Stimulated activated CD8-positive, alpha-beta memory T cell treated with anti-CD3 and anti-CD28 coated beads, Interleukin-4, amount 100 ng/mL, for 24 hours (primary cell): ENCODE measurements around the gene NRSN1.
"Not testable (repeated sequence)": the region's sequence is repeated elsewhere in the genome, so short reads cannot be mapped to it uniquely, and the experiment has no call there.

Experiments
- DNase-seq: peaks from one replicate; pipeline ENCODE4 v3.0.0-alpha.2; 2020; ENCODE audit warnings: low read depth

NRSN1 gene

GRCh38 chr6:24142733-24143132 lies 16.7 kb downstream of the NRSN1 start:
- DNase-seq: not testable (repeated sequence)

- no peak for DNase-seq
Observed at GRCh38 chr6:24145690-24146131, 19.7 kb downstream of the NRSN1 start.

GRCh38 chr6:24146871-24147270 lies 20.9 kb downstream of the NRSN1 start:
- DNase-seq: no peak

- DNase-seq: no peak
Observed at GRCh38 chr6:24147511-24148153, 21.6 kb downstream of the NRSN1 start.

- no peak for DNase-seq
Observed at GRCh38 chr6:24148154-24148570, 22.1 kb downstream of the NRSN1 start.

- no peak for DNase-seq
Observed at GRCh38 chr6:24148684-24149083, 22.7 kb downstream of the NRSN1 start.

GRCh38 chr6:24149296-24149695 lies 23.3 kb downstream of the NRSN1 start:
- no peak for DNase-seq

- no peak for DNase-seq
Observed at GRCh38 chr6:24149836-24150235, 23.8 kb downstream of the NRSN1 start.

- DNase-seq: no peak
Observed at GRCh38 chr6:24152014-24152413, 26.0 kb downstream of the NRSN1 start.

- DNase-seq: no peak
Observed at GRCh38 chr6:24154121-24154520, 28.1 kb downstream of the NRSN1 start.

GRCh38 chr6:24157886-24158285 lies 31.9 kb downstream of the NRSN1 start:
- DNase-seq: no peak

GRCh38 chr6:24183584-24183983 lies 57.6 kb downstream of the NRSN1 start:
- DNase-seq: no peak

GRCh38 chr6:24186349-24186748 lies 60.3 kb downstream of the NRSN1 start:
- no peak for DNase-seq

GRCh38 chr6:24187965-24188577 lies 62.1 kb downstream of the NRSN1 start:
- DNase-seq: no peak

GRCh38 chr6:24188578-24189080 lies 62.6 kb downstream of the NRSN1 start:
- no peak for DNase-seq

- DNase-seq: no peak
Observed at GRCh38 chr6:24191346-24191745, 65.3 kb downstream of the NRSN1 start.

- DNase-seq: no peak
Observed at GRCh38 chr6:24193364-24193763, 67.3 kb downstream of the NRSN1 start.

GRCh38 chr6:24194978-24195700 lies 69.1 kb downstream of the NRSN1 start:
- no peak for DNase-seq

GRCh38 chr6:24195836-24196597 lies 70.0 kb downstream of the NRSN1 start:
- DNase-seq: no peak
